Inferior parietal cortex (tissue), 1 donor: Measurements from ENCODE around the gene R3HDM2.

ENCODE experiments used
- DNase-seq: peaks from one replicate; pipeline ENCODE4 v3.0.0-alpha.2; 2016; ENCODE audit errors: extremely low spot score

The R3HDM2 gene

DNA sequence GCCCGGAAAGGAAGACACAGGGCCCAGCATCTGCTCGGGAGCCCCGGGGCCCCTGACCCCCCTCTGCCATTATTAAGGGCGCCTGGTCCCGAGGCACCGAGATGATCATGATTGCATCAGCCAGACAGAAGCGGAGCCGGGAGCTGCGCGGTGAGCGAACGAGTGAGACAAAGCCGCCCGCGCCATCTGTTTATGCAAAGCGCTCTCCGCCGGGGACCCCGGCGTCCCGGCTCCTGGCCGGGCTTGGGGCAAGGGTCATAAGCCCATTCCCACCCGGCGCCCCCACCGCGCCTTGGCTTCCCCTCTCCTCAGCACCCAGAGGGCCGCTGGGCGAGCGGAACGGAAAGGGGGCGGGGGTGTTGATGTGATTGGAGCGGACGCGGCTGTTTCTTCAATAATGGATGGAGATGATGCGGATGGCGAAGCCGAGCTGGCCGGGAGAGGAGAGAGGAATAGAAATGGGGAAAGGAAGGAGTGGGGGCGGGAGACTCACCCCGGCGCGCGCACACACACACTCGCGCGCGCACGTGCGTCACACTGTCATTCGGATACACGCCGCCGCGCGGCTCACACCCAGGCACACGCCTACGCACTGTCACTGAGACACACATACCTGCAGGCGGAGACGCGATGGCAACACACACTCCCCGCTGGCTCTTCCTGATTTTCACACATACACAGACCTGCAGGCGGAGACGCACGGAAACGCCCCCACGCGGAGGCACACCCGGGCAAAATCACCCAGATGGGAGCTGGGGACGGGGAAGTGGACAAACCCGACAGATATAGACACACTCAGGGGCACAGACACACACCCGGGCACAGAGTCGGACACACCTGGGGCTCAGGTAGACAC, 190.5 kb downstream of the R3HDM2 start:
- peak; percentile 70 for DNase-seq

GRCh38 chr12:57239587-57240065, 191.2 kb downstream of the R3HDM2 start:
- no peak for DNase-seq

DNA sequence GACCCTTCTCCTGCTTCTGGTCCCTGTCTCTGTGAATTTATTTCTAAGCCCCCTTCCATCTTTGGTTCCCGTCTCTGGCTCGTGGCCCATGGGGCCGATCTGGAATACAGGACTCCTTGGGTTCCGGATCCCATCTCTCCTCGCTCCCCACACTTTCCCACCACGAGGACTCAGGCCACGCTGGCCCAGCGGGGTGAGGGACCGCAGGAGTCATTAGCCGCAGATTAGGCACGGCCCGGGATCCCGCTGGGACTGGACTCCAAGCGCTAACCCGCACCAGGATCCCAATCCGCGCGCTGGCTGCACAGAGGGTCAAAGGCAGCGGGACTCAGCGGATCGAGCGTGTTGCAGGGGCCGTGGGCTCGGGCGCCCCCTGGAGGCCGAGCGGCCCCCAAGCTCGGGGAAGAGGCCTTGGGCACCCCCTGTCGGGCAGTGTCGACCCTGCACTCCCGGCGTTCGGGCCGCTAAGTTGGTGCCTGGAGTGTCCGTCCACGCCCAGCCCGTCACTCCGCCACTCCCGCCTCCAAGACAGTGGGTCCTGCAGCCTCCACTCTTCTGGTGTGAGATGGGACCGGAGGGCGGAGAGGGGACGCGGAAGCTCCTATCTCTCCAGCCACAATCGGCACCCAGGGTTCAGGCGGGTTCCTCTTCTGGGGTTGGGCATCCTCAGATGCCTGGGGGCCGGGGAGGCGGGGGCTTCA, 191.8 kb downstream of the R3HDM2 start:
- peak; percentile 91 for DNase-seq

GRCh38 chr12:57237932-57238853, 192.7 kb downstream of the R3HDM2 start:
- DNase-seq, result no peak

DNA sequence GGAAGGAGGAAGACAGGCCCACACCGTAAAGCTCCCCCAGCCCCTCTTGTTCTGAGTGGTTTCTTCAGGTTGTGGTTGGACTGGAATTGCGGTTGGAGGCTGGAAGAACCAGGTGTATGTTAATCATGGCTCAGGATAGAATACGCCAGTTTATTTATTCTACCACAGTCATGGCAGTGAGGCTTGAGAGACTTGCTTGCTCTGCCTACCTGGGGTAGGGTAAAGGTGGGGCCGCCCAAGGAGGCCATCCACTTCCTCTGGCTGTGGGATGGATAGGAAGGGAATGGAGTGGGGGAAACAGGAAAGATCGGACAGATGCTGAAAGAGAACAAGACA, 193.3 kb downstream of the R3HDM2 start:
- DNase-seq, result no peak

GRCh38 chr12:57236925-57237595, 193.8 kb downstream of the R3HDM2 start:
- no peak for DNase-seq

DNA sequence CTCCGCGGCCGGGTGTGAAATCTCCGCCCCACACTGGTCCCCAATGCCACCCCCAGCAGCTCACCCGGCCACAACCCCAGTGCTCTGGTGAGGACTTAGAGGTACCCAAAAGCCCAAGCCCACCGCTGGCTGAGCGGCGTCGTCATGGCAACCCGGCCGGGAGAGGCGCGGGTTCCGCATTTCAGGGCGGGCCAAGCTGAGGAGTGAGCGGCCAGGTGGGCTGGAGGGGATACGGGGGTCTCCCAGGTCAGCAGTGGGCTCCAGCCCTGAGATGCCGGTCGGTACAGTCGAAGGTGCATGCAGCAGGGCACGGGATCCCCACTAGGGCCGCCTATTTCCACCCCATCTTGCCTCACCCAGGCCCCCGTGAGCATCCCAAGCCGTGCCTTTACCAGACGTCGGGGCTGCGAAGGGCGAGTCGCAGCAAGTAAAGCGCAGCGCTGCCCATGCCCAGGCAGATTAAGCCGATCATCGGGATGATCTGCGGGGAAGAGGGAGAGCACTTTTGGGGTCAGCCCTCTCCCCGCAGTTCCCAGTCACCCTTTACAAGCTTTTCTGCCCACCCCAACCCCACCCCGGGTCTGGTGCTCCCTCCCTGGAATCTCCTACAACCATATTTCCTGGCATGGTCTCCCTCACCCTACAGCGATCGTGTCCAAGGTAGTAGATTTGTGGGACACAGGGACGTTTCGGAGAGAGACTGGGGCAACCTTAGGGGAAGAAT, 194.5 kb downstream of the R3HDM2 start:
- no peak for DNase-seq

- DNase-seq, result no peak
These were observed 195.1 kb downstream of the R3HDM2 start for GRCh38 chr12:57235728-57236131.

DNA sequence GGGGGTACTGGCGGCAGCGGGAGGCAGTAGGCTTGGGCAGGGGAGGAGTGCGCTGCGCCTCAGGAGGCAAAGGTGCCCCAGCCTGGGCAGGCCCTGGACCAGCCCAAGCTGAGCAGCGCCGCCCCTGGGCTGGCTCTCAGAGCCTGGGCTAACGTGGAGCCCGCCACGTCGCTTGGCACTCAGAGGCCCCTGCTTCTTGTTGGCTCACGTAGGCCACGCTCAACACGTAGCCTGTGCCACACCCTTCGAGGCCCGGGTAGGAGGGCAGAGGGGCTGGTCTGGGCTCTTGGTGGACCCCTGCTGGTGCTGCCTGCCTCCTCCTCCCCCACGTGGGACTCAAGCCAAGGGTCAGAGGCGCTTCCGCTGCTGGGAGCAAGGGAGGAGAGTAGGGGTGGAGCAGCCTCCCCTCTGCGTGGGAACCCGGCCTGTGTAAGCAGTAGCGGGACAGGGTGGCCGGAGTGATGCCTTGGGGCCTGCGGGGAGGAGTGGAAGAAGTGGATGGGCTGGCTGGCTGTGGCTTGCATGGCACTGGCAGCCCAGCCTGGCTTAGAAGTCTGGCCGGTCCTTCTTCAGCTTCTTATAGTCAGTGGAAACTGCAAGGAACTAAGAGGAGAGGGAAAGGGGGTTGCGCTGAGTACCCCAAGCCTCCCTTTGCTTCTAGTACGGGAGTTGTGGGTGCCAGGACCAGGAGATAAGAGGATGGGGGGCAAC, 195.7 kb downstream of the R3HDM2 start:
- no peak for DNase-seq

DNA sequence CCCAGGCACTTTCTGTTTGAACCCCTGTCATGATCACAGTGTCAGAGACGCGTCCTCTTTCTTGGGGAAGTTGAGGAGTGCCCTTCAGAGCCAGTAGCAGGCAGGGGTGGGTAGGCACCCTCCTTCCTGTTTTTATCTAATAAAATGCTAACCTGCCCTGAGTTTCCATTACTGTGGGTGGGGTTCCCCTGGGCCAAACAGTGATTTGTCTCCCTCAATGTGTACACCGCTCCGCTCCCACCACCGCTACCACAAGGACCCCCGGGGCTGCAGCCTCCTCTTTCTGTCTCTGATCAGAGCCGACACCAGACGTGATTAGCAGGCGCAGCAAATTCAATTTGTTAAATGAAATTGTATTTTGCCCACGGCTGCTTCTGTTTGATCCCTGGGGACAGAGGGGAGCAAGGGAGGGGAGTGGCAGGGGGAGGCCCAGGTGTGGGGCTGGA, 196.2 kb downstream of the R3HDM2 start:
- DNase-seq, result no peak

DNA sequence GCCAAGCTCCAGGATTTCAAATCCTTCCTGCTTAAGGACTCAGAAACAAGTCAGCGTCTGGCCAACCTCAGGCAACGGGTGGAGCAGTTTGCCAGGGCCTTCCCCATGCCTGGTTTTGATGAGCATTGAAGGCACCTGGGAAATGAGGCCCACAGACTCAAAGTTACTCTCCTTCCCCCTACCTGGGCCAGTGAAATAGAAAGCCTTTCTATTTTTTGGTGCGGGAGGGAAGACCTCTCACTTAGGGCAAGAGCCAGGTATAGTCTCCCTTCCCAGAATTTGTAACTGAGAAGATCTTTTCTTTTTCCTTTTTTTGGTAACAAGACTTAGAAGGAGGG, 196.6 kb downstream of the R3HDM2 start:
- no peak for DNase-seq

- no peak for DNase-seq
These were observed 197.2 kb downstream of the R3HDM2 start for GRCh38 chr12:57233357-57234232.

GRCh38 chr12:57232156-57232756, 198.6 kb downstream of the R3HDM2 start:
- DNase-seq, result no peak

- no peak for DNase-seq
These were observed 199.4 kb downstream of the R3HDM2 start for GRCh38 chr12:57231276-57232021.

DNA sequence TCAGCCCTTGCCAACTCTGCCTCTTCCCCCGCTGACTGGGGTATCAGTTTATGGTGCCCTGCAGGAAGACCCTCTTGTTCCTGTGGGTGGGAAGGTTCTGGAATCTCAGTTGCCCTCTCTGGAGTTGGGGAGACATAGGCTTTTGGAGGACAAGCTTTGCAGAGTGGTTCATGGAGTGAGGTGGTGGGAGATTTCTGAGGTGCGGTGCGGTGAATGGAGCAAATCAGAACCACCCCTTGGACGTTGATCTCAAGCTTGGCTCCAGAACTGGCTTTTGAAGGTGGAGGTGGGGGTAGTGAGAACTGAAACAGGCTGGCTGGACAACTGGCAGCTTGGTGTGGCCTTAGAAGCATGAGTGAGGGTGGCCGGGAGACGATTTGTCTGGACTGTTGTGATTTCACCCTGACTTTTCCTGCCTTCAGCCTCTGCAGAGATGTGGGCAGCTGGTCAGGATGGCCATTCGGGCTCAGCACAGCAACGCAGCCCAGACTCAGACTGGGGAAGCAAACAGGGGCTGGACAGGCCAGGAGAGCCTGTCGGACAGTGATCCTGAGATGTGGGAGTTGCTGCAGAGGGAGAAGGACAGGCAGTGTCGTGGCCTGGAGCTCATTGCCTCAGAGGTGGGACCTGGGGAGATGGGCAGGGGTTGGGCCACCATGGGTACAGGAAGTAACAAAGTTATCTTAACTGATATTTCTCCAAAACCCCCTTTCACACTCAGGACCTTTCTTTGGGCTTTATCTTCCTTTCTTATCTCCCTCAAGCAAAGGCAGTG, 200.3 kb downstream of the R3HDM2 start:
- no peak for DNase-seq

DNA sequence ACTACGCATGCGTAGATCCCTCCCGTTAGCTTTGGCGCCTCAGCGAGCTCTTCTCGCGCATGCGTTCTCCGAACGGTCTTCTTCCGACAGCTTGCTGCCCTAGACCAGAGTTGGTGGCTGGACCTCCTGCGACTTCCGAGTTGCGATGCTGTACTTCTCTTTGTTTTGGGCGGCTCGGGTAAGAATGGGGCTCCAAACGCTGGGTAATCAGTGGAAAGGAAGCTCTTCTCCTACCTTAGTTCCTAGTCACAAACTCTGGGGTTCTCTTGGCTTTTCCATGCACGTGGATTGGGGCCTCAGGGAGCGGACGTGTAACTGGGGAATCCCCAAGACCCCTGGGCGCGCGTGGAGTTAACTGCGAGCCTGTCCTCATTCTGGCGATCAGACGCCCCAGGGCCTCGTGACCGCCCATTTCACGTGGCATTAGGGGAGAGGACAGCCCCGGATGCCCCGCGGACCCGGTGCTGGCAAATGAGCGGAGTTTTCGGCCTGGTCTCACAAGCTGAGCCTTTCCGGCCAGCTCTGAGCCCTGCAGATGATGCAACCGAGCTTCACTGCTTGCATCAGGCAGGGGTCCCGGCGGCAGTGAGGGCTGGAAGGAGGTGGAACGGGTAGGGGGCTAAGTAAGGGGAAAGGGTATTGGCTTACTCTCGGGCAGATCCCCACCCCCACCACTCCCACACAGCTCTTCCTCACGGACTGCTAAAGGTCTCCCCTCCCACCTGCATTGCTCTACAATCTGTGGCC, 201.0 kb downstream of the R3HDM2 start, which contains the start of gene SHMT2:
TSS of gene SHMT2 (plus strand) at position 78 of the 747 bp plus-strand sequence. CDS start at position 146, 68 bp downstream.
- DNase-seq, result peak; percentile 98
